Melanocyte of skin (primary cell): Measurements from ENCODE around the gene SLC9A3. TPM values are rescaled to one million over a fixed set of nuclear protein-coding genes. Genes with fewer than 3 reads are reported as not detected.

Source experiments
- small RNA-seq, 2 donors: library from RNA; depleted of rRNA; stranded (forward); fragments of <200 nt; gene quantifications; one replicate each; pipeline ENCODE3, GENCODE V24; 2012
- total RNA-seq, 2 donors: library from RNA; depleted of rRNA; stranded (reverse); fragments of >200 nt; gene quantifications; 2 replicates each; pipeline ENCODE4 v1.2.3, GENCODE V29; 2012

SLC9A3 gene
- total RNA-seq: 1 to 10 TPM in 1 of 2 donors, under 1 TPM in 1; 1.00 to 1.4 TPM

GRCh38 chr5:524234-524972, at the start of gene SLC9A3:
TSS of gene SLC9A3 (minus strand) at chr5:524449.

GRCh38 chr5:442335-443238, 81.7 kb downstream of the SLC9A3 start, which contains the start of gene EXOC3:
TSS of gene EXOC3 (plus strand) at chr5:443176. CDS start at chr5:446206, 3,030 bp downstream.

Small RNA genes within 50 kb of the gene (small RNA-seq; reads per million reads assigned to genes)
- gene MIR4456: 0 reads per million in 2 donors

Other genes starting within 250 kb of the SLC9A3 start
- gene AHRR, start 202.7 kb downstream of the SLC9A3 start, total RNA-seq: 10 to 100 TPM; 30.0 to 41.0 TPM
- gene EXOC3, start 81.3 kb downstream of the SLC9A3 start, total RNA-seq: 10 to 100 TPM; 24.8 to 28.0 TPM
- 10 to 100 TPM; 17.3 to 25.8 TPM for gene CEP72, start 87.9 kb upstream of the SLC9A3 start, total RNA-seq
- 1 to 10 TPM; 1.7 to 3.4 TPM for gene TPPP, start 168.9 kb upstream of the SLC9A3 start, total RNA-seq